ENCODE results near the gene VCX2.

DNA sequence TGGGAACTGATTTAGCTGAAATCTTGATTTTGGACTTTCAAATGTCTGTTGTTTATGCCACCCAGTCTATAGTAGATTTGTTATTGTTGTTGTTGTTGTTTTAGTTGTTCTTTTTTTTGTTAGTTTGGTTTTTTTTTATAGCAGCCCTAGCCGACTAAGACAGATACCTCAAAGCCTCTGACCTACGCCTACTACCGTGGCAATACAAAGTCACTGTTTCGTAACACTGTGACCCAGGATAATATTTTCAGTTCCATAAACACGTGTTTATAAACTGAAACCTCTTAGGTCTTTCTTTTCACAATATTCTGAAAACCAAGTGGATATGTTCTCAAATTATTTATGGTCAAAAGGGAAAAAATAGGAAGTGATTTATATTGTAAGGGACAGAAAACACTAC is 32.8 kb downstream of the VCX2 start:
- TF ChIP-seq, protein P1, sequence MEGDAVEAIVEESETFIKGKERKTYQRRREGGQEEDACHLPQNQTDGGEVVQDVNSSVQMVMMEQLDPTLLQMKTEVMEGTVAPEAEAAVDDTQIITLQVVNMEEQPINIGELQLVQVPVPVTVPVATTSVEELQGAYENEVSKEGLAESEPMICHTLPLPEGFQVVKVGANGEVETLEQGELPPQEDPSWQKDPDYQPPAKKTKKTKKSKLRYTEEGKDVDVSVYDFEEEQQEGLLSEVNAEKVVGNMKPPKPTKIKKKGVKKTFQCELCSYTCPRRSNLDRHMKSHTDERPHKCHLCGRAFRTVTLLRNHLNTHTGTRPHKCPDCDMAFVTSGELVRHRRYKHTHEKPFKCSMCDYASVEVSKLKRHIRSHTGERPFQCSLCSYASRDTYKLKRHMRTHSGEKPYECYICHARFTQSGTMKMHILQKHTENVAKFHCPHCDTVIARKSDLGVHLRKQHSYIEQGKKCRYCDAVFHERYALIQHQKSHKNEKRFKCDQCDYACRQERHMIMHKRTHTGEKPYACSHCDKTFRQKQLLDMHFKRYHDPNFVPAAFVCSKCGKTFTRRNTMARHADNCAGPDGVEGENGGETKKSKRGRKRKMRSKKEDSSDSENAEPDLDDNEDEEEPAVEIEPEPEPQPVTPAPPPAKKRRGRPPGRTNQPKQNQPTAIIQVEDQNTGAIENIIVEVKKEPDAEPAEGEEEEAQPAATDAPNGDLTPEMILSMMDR (conservative IDR thresholded peaks at IDR 0.05; ENCODE audit: low read depth, low read length), result no peak
- no peak for TF ChIP-seq NFE2L2 (IDR thresholded peaks at IDR 0.05; ENCODE audit: low read depth, low read length)
- no peak for TF ChIP-seq POLR2A (IDR thresholded peaks at IDR 0.05; ENCODE audit: low read depth, low read length)
- no peak for TF ChIP-seq RAD21 (IDR thresholded peaks at IDR 0.05; ENCODE audit: low read length)
- no peak for TF ChIP-seq RCOR1 (IDR thresholded peaks at IDR 0.05; ENCODE audit: insufficient replicate concordance, low read length)
- TF ChIP-seq SMC3 (IDR thresholded peaks at IDR 0.05; ENCODE audit: low read depth, low read length), result no peak
- TF ChIP-seq CEBPB (IDR thresholded peaks at IDR 0.05; ENCODE audit: low read depth, low read length), result no peak

Data from IMR-90 (cell line).